GM18873 (cell line): Measurements from ENCODE around the gene TPSD1.
"Not testable (repeated sequence)": the region's sequence is repeated elsewhere in the genome, so short reads cannot be mapped to it uniquely, and the experiment has no call there.

Source experiments
- ATAC-seq: cut with Tn5 transposase; IDR thresholded peaks from one replicate; pipeline ENCODE4 v1.9.1; 2021; ENCODE audit warnings: mild to moderate bottlenecking, moderate library complexity, moderate number of reproducible peaks; ENCODE audit not compliant: unreplicated experiment, low FRiP score

The TPSD1 gene

GRCh38 chr16:1255276-1256122 lies at the start of gene TPSD1:
Gene TPSD1, plus strand, starts transcription at chr16:1256069. Its CDS starts 212 bp downstream, at chr16:1256281.
- ATAC-seq: not testable (repeated sequence)

DNA sequence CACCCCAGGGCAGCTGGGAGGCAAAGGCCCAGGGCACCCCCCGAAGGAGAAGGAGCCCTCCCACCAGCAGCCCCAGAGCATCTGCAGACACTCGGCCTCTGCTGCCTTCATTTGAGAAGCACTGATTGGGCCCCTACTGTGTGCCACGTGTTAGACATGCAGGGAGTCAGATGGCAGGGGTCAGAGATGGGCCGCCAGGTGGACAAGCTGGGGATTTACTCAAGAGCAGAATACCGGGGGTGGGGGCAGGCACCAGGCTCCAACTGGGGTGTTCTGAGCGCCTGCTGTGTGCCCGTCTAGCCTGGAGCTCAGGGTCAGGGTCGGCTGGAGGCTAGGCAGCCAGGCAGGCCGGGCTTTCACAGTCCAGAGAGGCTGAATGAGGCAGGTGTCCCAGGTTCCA lies 49.5 kb upstream of the TPSD1 start:
- ATAC-seq: no peak

GRCh38 chr16:1206786-1207185 lies 49.1 kb upstream of the TPSD1 start:
- no peak for ATAC-seq

- no peak for ATAC-seq
These were observed 47.5 kb upstream of the TPSD1 start for GRCh38 chr16:1208239-1208830.

DNA sequence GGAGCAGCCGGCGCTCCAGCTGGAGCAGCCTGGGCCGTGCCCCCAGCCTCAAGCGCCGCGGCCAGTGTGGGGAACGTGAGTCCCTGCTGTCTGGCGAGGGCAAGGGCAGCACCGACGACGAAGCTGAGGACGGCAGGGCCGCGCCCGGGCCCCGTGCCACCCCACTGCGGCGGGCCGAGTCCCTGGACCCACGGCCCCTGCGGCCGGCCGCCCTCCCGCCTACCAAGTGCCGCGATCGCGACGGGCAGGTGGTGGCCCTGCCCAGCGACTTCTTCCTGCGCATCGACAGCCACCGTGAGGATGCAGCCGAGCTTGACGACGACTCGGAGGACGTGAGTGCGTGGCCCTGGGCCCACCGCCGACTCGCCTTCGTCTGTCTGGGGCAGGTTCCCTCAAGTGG lies 46.8 kb upstream of the TPSD1 start:
- no peak for ATAC-seq

GRCh38 chr16:1210461-1210860 lies 45.4 kb upstream of the TPSD1 start:
- no peak for ATAC-seq

DNA sequence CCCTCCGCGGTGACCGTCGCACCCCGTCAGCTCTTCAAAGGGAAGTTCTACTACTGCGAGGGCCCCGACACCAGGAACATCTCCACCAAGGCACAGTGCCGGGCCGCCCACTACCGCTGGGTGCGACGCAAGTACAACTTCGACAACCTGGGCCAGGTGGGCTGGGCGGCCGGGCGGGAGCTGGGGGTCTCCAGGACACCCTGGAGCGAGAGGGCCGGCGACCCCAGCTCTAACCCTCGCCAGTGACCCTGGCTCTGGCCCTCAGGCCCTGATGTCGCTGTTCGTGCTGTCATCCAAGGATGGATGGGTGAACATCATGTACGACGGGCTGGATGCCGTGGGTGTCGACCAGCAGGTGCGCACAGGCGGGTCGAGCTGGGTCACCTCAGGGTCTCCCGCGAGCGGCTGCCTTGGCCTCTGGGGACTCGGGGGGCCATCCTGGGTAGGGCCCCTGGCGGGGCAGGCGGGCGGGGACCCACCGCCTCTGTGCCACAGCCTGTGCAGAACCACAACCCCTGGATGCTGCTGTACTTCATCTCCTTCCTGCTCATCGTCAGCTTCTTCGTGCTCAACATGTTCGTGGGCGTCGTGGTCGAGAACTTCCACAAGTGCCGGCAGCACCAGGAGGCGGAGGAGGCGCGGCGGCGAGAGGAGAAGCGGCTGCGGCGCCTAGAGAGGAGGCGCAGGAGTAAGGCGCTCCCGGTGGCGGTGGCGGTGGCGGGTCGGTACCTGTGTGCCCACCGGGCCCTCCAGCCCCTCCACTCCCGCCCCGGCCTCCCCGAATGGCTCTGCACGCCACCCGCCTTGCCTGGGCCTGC lies 44.2 kb upstream of the TPSD1 start:
- ATAC-seq: no peak

DNA sequence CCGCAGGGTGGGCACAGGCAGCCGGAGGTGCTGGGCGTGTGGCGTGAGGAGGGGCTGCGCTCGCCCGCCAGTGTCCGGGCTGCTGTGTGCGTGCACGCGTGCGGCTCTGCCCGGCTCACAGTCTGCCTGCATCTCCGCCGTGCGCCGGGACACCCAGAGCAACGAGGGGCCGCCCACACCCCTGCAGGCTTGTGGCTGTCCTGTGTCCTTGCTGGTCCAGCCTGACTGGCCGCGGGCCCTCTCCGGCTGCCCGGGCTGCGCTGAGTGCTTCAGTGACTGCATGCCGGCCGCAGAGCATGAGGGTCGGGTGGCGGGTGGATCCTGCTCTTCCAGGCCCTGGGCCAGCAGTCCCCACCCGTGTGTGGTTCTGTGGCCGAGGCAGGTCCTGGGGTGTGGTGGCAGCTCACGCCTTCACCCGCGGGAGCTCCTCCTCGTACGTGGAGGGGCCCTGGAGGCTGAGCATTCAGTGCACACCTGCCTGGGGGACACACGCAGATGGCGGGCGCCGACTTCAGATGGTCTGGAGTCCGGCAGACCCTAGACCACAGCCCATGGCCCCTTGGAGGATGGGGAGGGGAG lies 43.2 kb upstream of the TPSD1 start:
- no peak for ATAC-seq

DNA sequence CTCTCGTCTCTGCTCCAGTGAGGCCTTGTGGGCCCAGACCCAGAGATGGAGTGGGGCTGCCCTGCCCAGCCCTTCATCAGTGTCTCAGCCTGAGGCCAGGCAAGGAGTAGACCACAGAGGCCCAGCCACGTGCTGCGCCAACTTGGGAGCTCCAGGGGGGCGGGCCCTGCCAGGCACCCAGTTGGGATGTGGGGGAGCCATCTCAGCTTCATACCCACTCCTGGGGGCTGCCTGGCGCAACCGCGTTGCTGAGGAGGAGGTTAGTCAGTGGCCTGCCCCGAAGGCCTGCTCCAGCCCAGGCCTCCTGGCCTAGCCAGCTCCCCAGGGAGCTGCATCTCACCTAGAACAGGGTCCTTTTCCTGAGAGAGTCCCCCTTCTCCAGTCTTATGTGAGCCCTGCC lies 42.6 kb upstream of the TPSD1 start:
- ATAC-seq: no peak

DNA sequence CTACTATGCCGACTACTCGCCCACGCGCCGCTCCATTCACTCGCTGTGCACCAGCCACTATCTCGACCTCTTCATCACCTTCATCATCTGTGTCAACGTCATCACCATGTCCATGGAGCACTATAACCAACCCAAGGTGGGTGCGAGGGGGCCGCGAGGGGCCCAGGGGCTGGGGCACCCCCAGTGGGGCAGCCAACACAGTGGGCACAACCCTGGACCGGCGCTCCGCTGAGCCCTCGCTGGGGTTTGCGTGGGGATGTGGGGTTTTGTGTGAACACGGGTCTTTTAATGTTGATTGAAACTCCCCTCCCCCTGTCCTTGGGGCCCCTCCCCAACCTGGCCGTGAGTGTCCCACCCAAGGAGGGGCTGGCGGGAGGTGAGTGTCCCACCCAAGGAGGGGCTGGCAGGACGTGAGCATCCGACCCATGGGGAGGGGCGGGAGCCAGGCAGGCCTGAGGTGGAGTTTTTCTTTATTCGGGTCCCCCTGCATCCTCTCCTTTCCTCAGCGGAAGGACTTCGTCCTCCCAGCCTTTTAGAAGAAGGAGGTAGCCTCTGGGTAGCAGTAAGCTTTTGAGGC lies 42.0 kb upstream of the TPSD1 start:
- ATAC-seq: no peak

DNA sequence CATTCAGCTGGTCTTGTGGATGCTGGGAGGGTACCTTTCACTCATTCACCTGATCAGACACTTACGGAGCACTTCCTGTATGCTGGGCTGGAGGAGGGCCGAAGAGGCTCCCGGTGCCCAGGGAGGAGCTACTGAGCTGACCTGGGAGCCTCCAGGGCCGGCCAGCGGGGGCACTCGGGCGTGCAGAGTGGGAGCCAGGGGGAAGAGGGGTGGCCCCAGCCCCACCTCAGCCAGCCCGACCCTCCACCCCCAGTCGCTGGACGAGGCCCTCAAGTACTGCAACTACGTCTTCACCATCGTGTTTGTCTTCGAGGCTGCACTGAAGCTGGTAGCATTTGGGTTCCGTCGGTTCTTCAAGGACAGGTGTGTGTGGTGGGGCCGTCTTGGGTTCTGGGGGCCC lies 41.1 kb upstream of the TPSD1 start:
- no peak for ATAC-seq

GRCh38 chr16:1215574-1216295 lies 40.1 kb upstream of the TPSD1 start:
- no peak for ATAC-seq

DNA sequence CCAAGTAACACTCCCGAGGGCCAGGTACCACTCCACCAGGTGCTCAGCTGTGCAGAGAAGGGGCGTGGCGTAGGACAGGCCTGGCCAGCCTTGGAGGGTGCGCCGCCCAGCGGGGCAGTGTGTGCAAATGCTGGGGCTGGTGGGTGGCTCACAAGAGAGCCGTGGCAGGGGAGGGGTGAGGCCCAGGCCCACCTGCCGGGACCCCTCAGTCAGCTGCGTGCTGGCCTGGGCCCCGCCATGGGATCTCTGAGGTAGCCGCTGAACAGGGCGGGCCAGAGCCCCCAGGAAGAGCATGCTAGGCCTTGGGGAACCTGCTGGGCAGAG lies 39.6 kb upstream of the TPSD1 start:
- no peak for ATAC-seq

DNA sequence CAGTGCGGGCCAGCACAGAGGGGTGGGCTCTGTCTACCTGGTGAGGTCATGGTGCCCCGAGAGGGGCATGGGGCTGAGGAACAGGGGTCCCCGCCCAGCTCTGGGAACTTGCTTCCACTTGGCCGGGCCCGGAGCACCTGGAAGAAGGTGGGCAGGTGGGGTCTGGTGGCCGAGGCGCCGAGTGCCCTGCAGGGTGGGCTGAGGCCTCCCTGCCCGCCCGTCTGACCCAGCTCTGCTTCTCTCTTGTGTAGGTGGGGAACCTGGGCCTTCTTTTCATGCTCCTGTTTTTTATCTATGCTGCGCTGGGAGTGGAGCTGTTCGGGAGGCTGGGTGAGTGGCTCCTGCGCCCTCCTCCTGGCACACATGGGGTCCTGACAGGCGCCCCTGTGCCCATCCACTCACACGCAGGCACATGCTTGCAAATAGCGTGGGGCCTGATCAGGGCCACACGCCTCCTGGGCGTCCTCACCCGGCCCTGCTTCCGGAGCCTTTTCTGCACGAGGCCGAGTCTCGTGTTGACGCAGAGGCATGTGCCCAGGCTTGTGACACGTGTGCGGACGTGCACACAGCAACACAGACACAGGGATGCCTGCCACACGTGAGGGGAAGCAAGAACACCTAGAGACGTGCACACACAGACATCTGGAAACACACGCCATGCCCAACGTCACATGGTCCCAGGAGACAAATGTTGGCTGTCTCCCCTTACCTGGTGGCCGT lies 39.0 kb upstream of the TPSD1 start:
- ATAC-seq: no peak

DNA sequence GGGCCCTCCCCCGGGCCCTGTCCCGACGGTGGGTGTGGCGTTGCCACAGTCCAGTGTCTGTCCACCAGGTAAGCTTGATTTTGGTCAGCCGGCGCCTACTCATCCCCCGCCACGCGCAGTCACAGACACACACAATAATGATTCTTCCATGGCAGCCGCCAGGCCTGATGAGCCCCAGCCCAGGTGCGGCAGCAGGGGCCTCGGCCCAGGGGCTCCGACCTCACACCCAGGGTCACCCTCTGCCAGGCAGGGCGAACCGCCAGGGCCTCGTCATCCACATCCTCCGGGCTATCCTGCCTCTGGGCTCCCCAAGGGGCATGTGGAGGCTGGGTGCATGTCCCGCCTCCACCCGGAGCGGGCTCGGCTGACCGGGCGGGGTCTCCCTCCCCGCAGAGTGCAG lies 38.3 kb upstream of the TPSD1 start:
- no peak for ATAC-seq

DNA sequence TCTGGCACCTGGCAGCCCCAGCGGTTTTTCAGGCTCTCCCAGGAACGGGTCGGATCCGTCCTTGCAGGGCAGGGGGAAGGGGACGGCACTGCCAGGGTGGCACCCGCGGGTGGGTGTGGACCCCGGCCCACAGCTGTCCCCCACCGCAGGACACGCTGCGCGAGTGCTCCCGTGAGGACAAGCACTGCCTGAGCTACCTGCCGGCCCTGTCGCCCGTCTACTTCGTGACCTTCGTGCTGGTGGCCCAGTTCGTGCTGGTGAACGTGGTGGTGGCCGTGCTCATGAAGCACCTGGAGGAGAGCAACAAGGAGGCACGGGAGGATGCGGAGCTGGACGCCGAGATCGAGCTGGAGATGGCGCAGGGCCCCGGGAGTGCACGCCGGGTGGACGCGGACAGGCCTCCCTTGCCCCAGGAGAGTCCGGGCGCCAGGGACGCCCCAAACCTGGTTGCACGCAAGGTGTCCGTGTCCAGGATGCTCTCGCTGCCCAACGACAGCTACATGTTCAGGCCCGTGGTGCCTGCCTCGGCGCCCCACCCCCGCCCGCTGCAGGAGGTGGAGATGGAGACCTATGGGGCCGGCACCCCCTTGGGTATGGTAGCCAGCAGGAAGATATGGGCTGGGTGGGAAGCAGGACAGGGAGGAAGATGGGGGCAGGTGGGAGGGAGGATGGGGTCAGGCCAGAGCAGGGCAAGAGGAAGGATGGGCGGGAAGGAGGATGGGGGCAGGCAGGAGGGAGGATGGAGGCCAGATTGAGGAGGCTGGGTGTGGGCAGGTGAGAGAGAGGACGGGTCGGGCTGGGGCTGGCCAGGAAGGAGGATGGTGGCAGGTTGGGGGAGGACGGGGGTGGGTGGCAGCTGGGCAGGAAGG lies 37.6 kb upstream of the TPSD1 start:
- ATAC-seq: no peak

GRCh38 chr16:1218930-1219611 lies 36.8 kb upstream of the TPSD1 start:
- ATAC-seq: no peak
